Cardiac fibroblast (primary cell): ENCODE measurements around the gene SYTL5.
A peak's percentile ranks its signal among the peaks of the same experiment; 100 is the strongest.

Source experiments
- DNase-seq, 2 donors: peaks; one replicate each; pipeline versions ENCODE4 v3.0.0 to v3.0.0-alpha.2; 2010; ENCODE audit warnings: low read depth in 2 of 2
- H3K4me3 ChIP-seq, 2 donors: replicated peaks in 1 of 2; 1 replicate in 1 of 2; 2 replicates in 1 of 2; pipeline ENCODE4 v1.5.1; 2011; ENCODE audit warnings: low read depth in 2 of 2, low read length in 2 of 2, mild to moderate bottlenecking in 2 of 2, moderate library complexity in 1 of 2
- CTCF ChIP-seq: IDR thresholded peaks from one replicate; pipeline ENCODE4 v1.5.1; 2011; ENCODE audit warnings: low read depth, mild to moderate bottlenecking, low read length, inconsistent platforms

The SYTL5 gene

GRCh38 chrX:38082309-38082708 lies 76.0 kb downstream of the SYTL5 start:
- DNase-seq = no peak
- no peak for TF ChIP-seq CTCF
- no peak overlapping the region for H3K4me3 ChIP-seq

- H3K4me3 ChIP-seq = no peak overlapping the region
- no peak for TF ChIP-seq CTCF
- no peak for DNase-seq
These were observed 79.5 kb downstream of the SYTL5 start for GRCh38 chrX:38085813-38086212.

DNA sequence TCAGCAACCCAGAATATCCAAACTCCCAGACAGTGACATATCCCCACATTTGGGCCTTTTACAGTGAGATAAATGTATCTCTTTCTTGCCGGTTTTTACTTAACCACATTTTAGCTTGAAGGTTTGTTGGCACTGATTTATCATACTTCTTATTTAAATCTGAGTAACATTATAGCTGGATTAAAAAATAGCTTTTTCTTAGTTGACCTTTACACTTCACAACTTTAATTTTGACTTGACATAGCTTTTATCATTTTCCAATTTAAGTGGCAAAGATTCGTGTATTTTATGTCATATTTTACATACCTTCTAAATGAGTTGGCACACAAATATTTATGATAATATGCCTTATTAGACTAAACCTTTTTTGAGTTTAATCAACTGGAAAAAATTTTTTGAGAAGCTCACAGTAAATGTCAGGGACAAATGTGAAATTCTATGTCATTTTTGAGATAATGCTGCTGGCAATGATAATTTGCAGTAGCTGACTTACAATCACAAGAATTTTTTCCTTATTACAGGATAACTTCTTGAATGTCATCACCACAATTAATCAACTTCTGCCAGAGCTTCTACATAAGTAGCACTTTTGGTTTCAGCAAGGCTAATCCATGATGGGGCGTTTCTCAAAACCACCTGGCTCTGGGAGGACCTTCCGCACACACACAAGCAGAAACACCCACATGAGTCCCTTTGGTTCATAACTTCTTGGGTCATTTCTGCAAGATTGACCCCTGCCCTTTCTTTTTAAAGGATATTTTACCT lies 80.3 kb downstream of the SYTL5 start:
- DNase-seq = peak in 1 of 2 donors; percentile 48
- TF ChIP-seq CTCF = no peak
- no peak overlapping the region for H3K4me3 ChIP-seq

DNA sequence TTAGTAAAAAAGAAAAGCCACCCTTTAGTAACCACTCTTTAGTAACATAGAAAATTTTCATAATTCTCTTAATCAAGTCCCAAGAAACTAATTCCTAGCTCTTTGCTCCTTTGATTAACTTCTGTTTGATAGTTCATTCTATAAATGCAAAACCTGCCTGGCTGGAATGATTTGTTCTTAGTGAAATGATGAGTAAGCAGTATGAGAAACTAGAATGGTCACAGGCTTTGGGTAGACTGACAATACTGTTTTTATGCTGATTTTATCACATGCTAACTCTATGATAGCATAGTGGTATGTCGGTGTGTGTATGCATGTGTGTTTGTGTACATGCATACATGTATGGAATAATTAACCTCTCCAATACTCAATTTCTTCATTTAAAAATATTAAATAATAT lies 81.2 kb downstream of the SYTL5 start:
- DNase-seq = no peak
- no peak for TF ChIP-seq CTCF

DNA sequence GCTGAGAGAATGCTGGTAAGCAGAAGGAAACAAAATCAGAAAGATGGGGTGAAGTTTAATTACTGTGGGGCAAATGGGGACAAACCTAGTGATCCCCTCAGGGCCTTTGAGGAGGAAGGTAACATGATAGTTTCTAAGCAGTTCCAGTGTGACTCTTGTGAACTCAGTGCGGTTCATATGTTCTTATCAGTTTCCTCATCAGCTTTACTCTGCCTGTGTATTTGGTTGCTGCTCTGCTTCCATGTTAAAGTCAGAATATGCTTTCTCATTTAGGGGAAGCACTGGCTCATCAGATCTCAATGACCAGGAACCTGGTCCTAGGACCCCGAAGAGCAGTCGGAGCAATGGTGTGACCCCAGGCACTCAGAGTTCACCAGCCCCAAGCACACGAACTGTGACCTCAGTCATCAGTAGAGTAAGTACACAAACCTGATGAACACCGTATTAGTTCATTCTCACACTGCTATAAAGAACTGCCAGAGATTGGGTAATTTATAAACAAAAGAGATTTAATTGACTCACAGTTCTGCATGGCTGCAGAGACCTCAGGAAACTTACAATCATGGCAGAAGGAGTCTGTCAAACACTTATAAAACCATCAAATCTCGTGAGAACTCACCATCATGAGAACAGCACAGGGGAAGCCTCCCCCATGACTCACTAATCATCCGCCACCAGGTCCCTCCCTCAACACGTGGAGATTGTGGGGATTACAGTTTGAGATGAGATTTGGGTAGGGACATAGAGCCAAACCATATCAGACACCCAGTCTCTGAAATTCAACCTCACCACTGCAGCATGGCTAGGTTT lies 83.0 kb downstream of the SYTL5 start:
- no peak for TF ChIP-seq CTCF

More for the DNA sequence above, 81.2 kb downstream of the SYTL5 start:
- H3K4me3 ChIP-seq = no peak overlapping the region

DNA sequence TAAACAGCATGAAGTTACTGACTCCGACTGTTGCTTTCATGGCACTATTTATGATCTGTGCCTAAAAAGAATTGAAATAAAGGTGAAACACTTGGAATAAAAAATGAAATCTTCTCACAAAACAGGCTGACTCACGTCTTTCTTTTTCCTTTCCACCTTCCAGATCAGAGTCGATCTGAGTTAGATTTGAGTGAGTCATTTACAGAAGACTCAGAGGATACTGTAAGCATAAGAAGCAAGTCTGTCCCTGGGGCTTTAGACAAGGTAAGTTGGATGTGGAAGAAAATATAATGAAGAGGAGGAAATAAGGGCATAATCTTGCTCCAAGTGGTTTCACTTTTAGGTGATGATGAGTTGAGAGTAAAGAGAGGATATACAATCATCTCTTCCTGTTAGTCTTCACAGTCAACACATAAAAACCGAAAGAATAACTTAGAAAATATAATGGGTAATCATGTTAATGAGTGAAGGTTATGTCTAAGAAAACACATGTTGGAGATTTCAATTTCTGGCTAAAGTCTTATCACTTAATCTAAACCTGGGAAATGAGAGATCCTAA lies 89.7 kb downstream of the SYTL5 start:
- no peak overlapping the region for H3K4me3 ChIP-seq
- TF ChIP-seq CTCF = no peak
- DNase-seq = peak in 1 of 2 donors; percentile 56

More for the DNA sequence above, 83.0 kb downstream of the SYTL5 start:
- H3K4me3 ChIP-seq = no peak overlapping the region
- DNase-seq = no peak
